Lower leg skin (tissue), 4 donors: ENCODE measurements around the gene ZNF813. TPM values are rescaled to one million over a fixed set of nuclear protein-coding genes. Genes with fewer than 3 reads are reported as not detected.

ENCODE experiments used
- DNase-seq, 2 donors: peaks; one replicate each; pipeline ENCODE4 v3.0.0-alpha.2; 2019; ENCODE audit warnings: low spot score in 2 of 2
- H3K4me3 ChIP-seq: fragments of 200-600 bp; sonication (generic); 2 replicates; pipeline ENCODE4 v1.5.1; 2017; ENCODE audit warnings: mild to moderate bottlenecking, low read depth; ENCODE audit not compliant: poor library complexity, severe bottlenecking
- POLR2A ChIP-seq, 2 donors: fragments of 450-650 bp; IDR thresholded peaks; one replicate each; pipeline ENCODE4 v1.6.1; 2016 to 2017; ENCODE audit warnings: antibody characterized with exemption in 2 of 2, mild to moderate bottlenecking in 1 of 2, moderate library complexity in 1 of 2
- WGBS, 2 donors: methylation state at CpG; one replicate each; pipeline ENCODE4 v1.1.5; 2018; 5-methylcytosine and 5-hydroxymethylcytosine counted together
- intact Hi-C: fragments of 100-400 bp; cut with DNase I; formaldehyde crosslinking; loops from one replicate; pipeline ENCODE4 v1.15.0; 2023; ENCODE audit warnings: low total_unique reads
- total RNA-seq, 4 donors: library from RNA; depleted of rRNA; stranded (reverse); fragments of >200 nt; gene quantifications; one replicate each; pipeline ENCODE4 v1.1.0, GENCODE V29; 2016
- TF ChIP-seq, protein P1 (sequence below), 3 donors: fragments of 450-650 bp; IDR thresholded peaks; one replicate each; pipeline ENCODE4 v1.5.1; 2016; ENCODE audit warnings: antibody characterized with exemption in 3 of 3, mild to moderate bottlenecking in 3 of 3, moderate library complexity in 2 of 3

ZNF813 gene
- total RNA-seq, 4 donors from 2014 or later: 1.5 to 5.9 (median 3.4) TPM

DNA sequence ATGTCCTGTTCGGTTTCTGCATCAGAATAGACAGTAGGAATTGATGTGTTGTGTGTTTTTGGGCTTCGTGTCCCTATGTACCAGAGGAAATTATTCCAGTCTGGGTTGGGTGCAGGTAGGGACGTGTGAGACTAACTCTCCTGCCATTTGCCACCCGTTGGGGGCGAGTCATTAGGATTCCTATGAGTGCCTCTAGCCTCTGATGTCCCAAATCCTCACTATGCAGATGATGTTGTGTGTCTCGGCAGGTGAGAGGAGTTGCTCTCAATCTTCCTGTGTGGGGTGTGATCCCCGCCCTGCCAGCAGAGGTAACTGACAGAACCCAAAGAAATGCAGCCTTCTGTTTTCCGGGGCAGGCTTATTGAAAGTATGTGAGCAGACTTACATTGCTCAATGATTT lies 39.2 kb downstream of the ZNF813 start:
- intact Hi-C loops: no loop called here
- 56 to 72% methylated on average over 8 of the region's 8 CpGs for WGBS, 2 donors
- TF ChIP-seq, protein P1, sequence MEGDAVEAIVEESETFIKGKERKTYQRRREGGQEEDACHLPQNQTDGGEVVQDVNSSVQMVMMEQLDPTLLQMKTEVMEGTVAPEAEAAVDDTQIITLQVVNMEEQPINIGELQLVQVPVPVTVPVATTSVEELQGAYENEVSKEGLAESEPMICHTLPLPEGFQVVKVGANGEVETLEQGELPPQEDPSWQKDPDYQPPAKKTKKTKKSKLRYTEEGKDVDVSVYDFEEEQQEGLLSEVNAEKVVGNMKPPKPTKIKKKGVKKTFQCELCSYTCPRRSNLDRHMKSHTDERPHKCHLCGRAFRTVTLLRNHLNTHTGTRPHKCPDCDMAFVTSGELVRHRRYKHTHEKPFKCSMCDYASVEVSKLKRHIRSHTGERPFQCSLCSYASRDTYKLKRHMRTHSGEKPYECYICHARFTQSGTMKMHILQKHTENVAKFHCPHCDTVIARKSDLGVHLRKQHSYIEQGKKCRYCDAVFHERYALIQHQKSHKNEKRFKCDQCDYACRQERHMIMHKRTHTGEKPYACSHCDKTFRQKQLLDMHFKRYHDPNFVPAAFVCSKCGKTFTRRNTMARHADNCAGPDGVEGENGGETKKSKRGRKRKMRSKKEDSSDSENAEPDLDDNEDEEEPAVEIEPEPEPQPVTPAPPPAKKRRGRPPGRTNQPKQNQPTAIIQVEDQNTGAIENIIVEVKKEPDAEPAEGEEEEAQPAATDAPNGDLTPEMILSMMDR (IDR thresholded peaks at IDR 0.05): no peak
- no peak for DNase-seq
- no peak overlapping the region for H3K4me3 ChIP-seq

DNA sequence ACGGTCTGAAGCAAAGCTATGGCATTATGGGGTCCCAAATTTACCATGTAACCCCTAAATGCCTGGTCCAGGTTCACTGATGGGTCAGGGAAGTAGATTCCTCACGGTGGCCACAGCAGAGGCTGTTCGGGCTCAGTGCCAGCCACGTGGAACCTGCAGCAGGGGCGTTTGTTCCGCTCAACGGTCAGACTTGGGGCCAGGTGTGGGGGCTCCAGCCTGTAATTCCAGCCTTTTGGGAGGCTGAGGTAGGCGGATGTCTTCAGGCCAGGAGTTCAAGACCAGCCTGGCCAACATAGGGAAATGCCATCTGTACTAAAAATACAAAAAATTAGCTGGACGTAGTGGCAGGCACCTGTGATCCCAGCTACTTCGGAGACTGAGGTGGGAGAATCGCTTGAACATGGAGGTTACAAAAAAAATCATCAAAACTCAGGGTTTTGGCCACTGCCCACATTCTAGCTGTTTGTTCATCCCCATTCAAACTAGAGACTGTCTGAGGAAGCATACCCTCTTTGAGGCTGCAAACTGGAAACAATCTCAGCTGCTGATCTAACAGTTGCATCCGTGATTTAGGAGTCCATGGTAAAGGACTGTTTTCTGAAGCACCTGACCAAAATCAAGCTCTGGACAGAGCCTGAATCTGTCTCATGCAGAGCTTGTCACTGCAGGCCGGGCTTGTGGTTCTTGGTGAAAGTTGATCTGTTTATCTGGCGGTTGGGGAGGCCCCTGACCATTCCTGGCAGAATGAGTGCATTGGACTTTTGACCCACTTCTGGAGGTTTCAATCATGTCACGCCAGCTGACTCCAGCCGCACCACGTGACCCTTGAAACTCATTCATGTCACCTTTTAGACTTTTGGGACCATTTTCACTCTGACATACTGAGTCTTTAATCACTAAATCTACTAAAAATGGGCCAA lies 40.2 kb downstream of the ZNF813 start:
- H3K4me3 ChIP-seq: no peak overlapping the region
- intact Hi-C loops: no loop called here
- TF ChIP-seq, protein P1 (IDR thresholded peaks at IDR 0.05): no peak
- no peak for TF ChIP-seq POLR2A (IDR thresholded peaks at IDR 0.05)
- DNase-seq: no peak
- 81 to 83% methylated on average over 17 of the region's 17 CpGs for WGBS, 2 donors

DNA sequence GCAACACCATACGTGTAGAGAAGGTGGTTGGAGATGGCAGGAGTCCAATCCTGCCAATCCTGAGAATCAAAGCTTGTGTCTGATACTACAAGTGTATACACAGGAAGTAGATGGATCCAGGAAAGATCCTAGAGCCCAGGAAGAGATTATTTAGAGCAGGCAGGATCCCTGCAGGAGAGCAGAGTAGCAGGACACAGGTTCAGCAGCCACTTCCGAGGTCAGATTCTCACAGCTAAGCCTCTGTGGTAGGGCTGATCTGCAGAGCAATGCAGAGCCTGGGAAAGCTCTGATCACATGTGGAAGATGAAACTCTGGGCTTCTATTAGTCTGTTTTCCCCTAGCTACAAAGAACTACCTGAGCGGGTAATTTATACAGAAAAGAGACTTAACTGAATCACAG lies 41.9 kb downstream of the ZNF813 start:
- DNase-seq: no peak
- WGBS, 2 donors: 67 to 70% methylated on average over 3 of the region's 3 CpGs
- intact Hi-C loops: no loop called here
- TF ChIP-seq, protein P1 (IDR thresholded peaks at IDR 0.05): no peak
- TF ChIP-seq POLR2A (IDR thresholded peaks at IDR 0.05): no peak
- H3K4me3 ChIP-seq: no peak overlapping the region

DNA sequence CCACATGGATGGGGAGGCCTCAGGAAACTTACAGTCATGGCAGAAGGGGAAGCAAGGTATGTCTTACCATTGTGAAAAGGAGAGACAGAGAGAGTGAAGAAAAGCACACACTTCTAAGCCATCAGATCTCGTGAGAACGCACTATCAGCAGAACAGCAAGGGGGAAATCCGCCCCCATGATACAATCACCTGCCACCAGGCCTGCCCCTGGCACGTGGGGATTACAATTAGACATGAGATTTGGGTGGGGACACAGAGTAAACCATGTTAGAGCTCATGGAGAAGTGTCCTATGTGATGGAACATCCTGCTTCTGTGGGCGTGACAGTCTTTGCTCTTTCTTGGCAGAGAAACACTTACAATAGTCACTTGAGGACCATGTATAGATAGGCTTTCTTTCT lies 42.3 kb downstream of the ZNF813 start:
- intact Hi-C loops: no loop called here
- no peak for DNase-seq
- WGBS, 2 donors: 72% methylated on average over 5 of the region's 5 CpGs
- TF ChIP-seq POLR2A (IDR thresholded peaks at IDR 0.05): no peak
- TF ChIP-seq, protein P1 (IDR thresholded peaks at IDR 0.05): no peak
- no peak overlapping the region for H3K4me3 ChIP-seq

DNA sequence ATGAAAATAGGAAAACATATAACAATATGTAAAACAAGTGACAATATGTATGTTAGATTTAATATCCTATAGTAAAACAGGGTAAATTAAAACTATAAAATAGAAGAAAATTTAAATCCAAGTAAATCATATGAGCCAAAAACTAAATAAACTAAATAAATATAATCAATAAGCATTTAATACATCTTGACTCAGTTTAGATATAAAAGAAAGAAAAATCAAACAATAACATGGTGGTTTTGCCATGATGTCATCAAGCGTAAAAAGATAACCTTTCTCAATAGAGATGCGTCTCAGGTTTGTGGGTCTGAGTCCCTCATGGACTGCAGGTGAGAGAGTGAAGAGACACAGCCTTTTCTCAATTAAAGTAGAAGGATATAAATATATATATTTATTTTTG lies 43.8 kb downstream of the ZNF813 start:
- 97 to 100% methylated on average over 2 of the region's 2 CpGs for WGBS, 2 donors
- TF ChIP-seq, protein P1 (IDR thresholded peaks at IDR 0.05): no peak
- no peak for TF ChIP-seq POLR2A (IDR thresholded peaks at IDR 0.05)
- intact Hi-C loops: no loop called here
- no peak for DNase-seq
- no peak overlapping the region for H3K4me3 ChIP-seq
